ENCODE measurements around the gene TMEM176B. TPM values are rescaled to one million over a fixed set of nuclear protein-coding genes. Genes with fewer than 3 reads are reported as not detected.

Gene TMEM176B
- total and polyA plus RNA-seq, 2 of the 13 experiments (the other 11 are each of a cell fraction or from before 2014, with no cell fraction given): not detected

DNA sequence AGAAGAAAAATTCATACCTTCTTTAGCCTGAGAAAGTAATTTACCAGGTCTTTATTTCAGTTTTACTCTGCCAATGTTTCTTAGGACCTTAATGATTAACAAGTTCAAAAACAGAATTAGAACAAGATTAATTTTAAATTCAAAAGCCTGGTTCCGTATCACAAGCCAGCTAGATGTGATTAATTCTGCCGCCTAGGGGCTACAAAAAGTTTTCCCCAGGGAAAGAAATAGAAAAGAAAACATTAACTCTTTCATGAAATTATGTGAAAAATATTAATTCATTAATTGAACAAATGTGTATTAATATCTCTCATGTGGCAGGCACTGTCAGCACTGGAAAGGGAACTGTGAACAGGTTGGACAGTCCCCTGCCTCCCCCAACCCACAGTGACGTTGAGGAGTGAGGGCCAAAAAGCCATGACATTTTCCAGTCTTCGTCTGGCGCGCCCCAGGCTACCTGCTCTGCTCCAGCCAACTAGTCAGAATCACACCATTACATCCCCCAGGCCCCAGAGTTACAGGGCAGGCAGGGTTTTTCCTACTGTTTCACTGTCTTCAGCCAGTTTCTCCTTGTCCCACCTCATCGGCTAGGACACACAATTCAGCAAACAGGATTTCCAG lies 20.5 kb upstream of the TMEM176B start:
- in situ Hi-C loops (cut with HindIII; ENCODE audit: extremely low pct_ligation_motif_present, low pct_unique_long_range_greater_than_20kb) (no loop called here), intact Hi-C loops (cut with micrococcal nuclease; ENCODE audit: unreplicated experiment) (no loop called here)
- Histone ChIP-seq H3K4me1 (ENCODE audit: insufficient read depth, low read length) (no peaks in the 10 kb centered on the region), H3K9ac (ENCODE audit: insufficient read depth, low read depth, low read length) (no peak overlapping the region), H3K4me2 (ENCODE audit: low read depth, low read length) (no peak overlapping the region), H3K27ac (ENCODE audit: extremely low read length, insufficient read depth, low read length) (no peak overlapping the region), H3K27me3 (ENCODE audit: control insufficient read depth in 1 of 2, insufficient read depth in 2 of 2, low read length in 2 of 2) (peaks cover 0 to 5% of the 10 kb centered on the region in 2 experiments; a peak in 1 of 5 replicates), H3K9me3 (ENCODE audit: low read length) (peaks cover 6% of the 10 kb centered on the region; the same call in 1 of the 2 replicates), H3K36me3 (replicated peaks in 1 of 2; ENCODE audit: control insufficient read depth in 1 of 2, insufficient read depth in 2 of 2, low read length in 2 of 2) (no peaks in the 10 kb centered on the region), H4K20me1 (ENCODE audit: insufficient read depth, low read length) (no peaks in the 10 kb centered on the region), H3K79me2 (ENCODE audit: insufficient read depth, low read length) (no peaks in the 10 kb centered on the region), H3K4me3 (replicated peaks in 1 of 3; ENCODE audit: insufficient read depth in 1 of 3, low read depth in 2 of 3, low read length in 3 of 3) (no peak overlapping the region), H2AFZ (ENCODE audit: low read length) (no peak overlapping the region)
- POLR2A ChIA-PET: no interaction called here
- DNase-seq (ENCODE audit: low spot score) (no peak), ATAC-seq (no peak), FAIRE-seq (no peak)
- no peak for TF ChIP-seq RFXAP (CRISPR knock-in tag; IDR thresholded peaks at IDR 0.05; ENCODE audit: borderline replicate concordance)
- no peak for TF ChIP-seq MAFF (IDR thresholded peaks at IDR 0.05; ENCODE audit: low read depth, low read length)
- TF ChIP-seq ZNF772 (CRISPR knock-in tag; IDR thresholded peaks at IDR 0.05): no peak
- no peak for TF ChIP-seq HOXD1 (CRISPR knock-in tag; IDR thresholded peaks at IDR 0.05)
- no peak for TF ChIP-seq BRD4 (CRISPR knock-in tag; IDR thresholded peaks at IDR 0.05)
- TF ChIP-seq NFIC (IDR thresholded peaks at IDR 0.05; ENCODE audit: low read length): no peak
- no peak for TF ChIP-seq ZNF143 (CRISPR knock-in tag; IDR thresholded peaks at IDR 0.05)
- WGBS (ENCODE audit: low lambda C conversion rate): 52% methylated on average over 7 of the region's 7 CpGs
- CTCF ChIA-PET (ENCODE audit: low intra/inter-chr PET ratio, low total read pairs): no interaction called here
- no TSS peak for BruUV-seq (replicated peaks)

DNA sequence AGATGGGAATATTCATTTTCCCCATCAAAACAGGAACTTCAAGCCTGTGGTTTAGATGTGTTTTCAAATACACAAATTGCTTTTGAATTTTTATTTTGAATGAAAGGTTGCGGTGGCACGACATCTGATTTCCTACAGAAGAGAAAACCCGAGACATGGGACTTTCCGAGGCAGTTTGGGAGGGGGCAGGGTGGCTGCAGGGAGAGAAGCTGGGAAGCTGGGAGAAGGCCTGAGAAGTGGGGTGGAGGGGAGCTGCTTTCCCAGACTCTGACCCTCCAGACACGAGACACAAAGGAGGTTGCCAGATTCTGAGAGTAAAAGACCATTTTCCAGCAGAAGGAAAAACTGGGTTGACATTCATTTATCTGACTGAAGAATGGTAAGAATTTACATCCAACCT lies 20.0 kb upstream of the TMEM176B start:
- no peak for DNase-seq (ENCODE audit: low spot score)
- no peaks in the 10 kb centered on the region for H3K79me2 ChIP-seq (ENCODE audit: insufficient read depth, low read length)
- no TSS peak for BruUV-seq (replicated peaks)
- no peak for FAIRE-seq
- no peak overlapping the region for H3K9ac ChIP-seq (ENCODE audit: insufficient read depth, low read depth, low read length)
- intact Hi-C loops (cut with micrococcal nuclease; ENCODE audit: unreplicated experiment) (no loop called here), in situ Hi-C loops (cut with HindIII; ENCODE audit: extremely low pct_ligation_motif_present, low pct_unique_long_range_greater_than_20kb) (no loop called here)
- H3K4me1 ChIP-seq (ENCODE audit: insufficient read depth, low read length): no peaks in the 10 kb centered on the region
- POLR2A ChIA-PET: no interaction called here
- 22% methylated on average over 5 of the region's 5 CpGs for WGBS (ENCODE audit: low lambda C conversion rate)
- CTCF ChIA-PET (ENCODE audit: low intra/inter-chr PET ratio, low total read pairs): no interaction called here
- no peak overlapping the region for H2AFZ ChIP-seq (ENCODE audit: low read length)
- H4K20me1 ChIP-seq (ENCODE audit: insufficient read depth, low read length): no peaks in the 10 kb centered on the region
- H3K36me3 ChIP-seq (replicated peaks in 1 of 2; ENCODE audit: control insufficient read depth in 1 of 2, insufficient read depth in 2 of 2, low read length in 2 of 2): no peaks in the 10 kb centered on the region
- no peak overlapping the region for H3K27ac ChIP-seq (ENCODE audit: extremely low read length, insufficient read depth, low read length)
- H3K4me2 ChIP-seq (ENCODE audit: low read depth, low read length): no peak overlapping the region
- peaks cover 7% of the 10 kb centered on the region; the same call in 1 of the 2 replicates for H3K9me3 ChIP-seq (ENCODE audit: low read length)
- no peak for ATAC-seq
- H3K4me3 ChIP-seq (replicated peaks in 1 of 3; ENCODE audit: insufficient read depth in 1 of 3, low read depth in 2 of 3, low read length in 3 of 3): no peak overlapping the region
- peaks cover 0 to 5% of the 10 kb centered on the region in 2 experiments; a peak in 1 of 5 replicates for H3K27me3 ChIP-seq (ENCODE audit: control insufficient read depth in 1 of 2, insufficient read depth in 2 of 2, low read length in 2 of 2)
- no peak for TF ChIP-seq ZNF10 (CRISPR knock-in tag; IDR thresholded peaks at IDR 0.05; ENCODE audit: borderline replicate concordance, low read depth)
- TF ChIP-seq ZNF614 (CRISPR knock-in tag; IDR thresholded peaks at IDR 0.05; ENCODE audit: borderline replicate concordance): no peak
- no peak for TF ChIP-seq ZNF367 (CRISPR knock-in tag; IDR thresholded peaks at IDR 0.05; ENCODE audit: borderline replicate concordance)
- no peak for TF ChIP-seq EED (CRISPR knock-in tag; IDR thresholded peaks at IDR 0.05)
- no peak for TF ChIP-seq GZF1 (CRISPR knock-in tag; IDR thresholded peaks at IDR 0.05)
